ENCODE results near the gene EDEM3. TPM values are rescaled to one million over a fixed set of nuclear protein-coding genes. Genes with fewer than 3 reads are reported as not detected.
"Not testable (repeated sequence)": the region's sequence is repeated elsewhere in the genome, so short reads cannot be mapped to it uniquely, and the experiment has no call there.

EDEM3 gene
- total RNA-seq, 1 experiment from 2014 or later = 14.1 TPM

- Mint-ChIP-seq H3K4me3 (ENCODE audit: unreplicated experiment) (no peak overlapping the region), H3K9me3 (ENCODE audit: unreplicated experiment) (peaks cover 15% of the 10 kb centered on the region), H3K27ac (ENCODE audit: unreplicated experiment) (no peak overlapping the region), H3K4me1 (ENCODE audit: low read depth, unreplicated experiment) (no peaks in the 10 kb centered on the region), H3K36me3 (ENCODE audit: insufficient read depth, unreplicated experiment) (no peaks in the 10 kb centered on the region), H3K27me3 (ENCODE audit: insufficient read depth, unreplicated experiment) (no peaks in the 10 kb centered on the region)
- BruUV-seq (replicated peaks) = no TSS peak
- ChIA-PET CTCF (no interaction called here), POLR2A (no interaction called here)
- H3K9me3 ChIP-seq = peaks cover 13% of the 10 kb centered on the region
- no peak for DNase-seq
- intact Hi-C loops (cut with micrococcal nuclease; ENCODE audit: unreplicated experiment) = no loop called here
- no peaks in the 10 kb centered on the region for H3K27me3 ChIP-seq (replicated peaks; ENCODE audit: control insufficient read depth, insufficient read depth, low read length)
- H3K4me1 ChIP-seq = no peaks in the 10 kb centered on the region; the same call in 1 of the 2 replicates
- TF ChIP-seq, protein P1, sequence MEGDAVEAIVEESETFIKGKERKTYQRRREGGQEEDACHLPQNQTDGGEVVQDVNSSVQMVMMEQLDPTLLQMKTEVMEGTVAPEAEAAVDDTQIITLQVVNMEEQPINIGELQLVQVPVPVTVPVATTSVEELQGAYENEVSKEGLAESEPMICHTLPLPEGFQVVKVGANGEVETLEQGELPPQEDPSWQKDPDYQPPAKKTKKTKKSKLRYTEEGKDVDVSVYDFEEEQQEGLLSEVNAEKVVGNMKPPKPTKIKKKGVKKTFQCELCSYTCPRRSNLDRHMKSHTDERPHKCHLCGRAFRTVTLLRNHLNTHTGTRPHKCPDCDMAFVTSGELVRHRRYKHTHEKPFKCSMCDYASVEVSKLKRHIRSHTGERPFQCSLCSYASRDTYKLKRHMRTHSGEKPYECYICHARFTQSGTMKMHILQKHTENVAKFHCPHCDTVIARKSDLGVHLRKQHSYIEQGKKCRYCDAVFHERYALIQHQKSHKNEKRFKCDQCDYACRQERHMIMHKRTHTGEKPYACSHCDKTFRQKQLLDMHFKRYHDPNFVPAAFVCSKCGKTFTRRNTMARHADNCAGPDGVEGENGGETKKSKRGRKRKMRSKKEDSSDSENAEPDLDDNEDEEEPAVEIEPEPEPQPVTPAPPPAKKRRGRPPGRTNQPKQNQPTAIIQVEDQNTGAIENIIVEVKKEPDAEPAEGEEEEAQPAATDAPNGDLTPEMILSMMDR (IDR thresholded peaks at IDR 0.05; ENCODE audit: insufficient read depth in 1 of 2, low read depth in 1 of 2, low read length in 1 of 2, severe bottlenecking in 1 of 2, unreplicated experiment in 1 of 2) = no peak
- no peak overlapping the region for H3K4me3 ChIP-seq (ENCODE audit: low read depth, low read length)
- no peaks in the 10 kb centered on the region for H3K36me3 ChIP-seq (ENCODE audit: control insufficient read depth, insufficient read depth, low read length)
Observed at GRCh38 chr1:184685116-184685515, 69.5 kb downstream of the EDEM3 start.

- no peak overlapping the region for H3K4me3 Mint-ChIP-seq (ENCODE audit: unreplicated experiment)
- intact Hi-C loops (cut with micrococcal nuclease; ENCODE audit: unreplicated experiment) = no loop called here
- DNase-seq = no peak
- no peaks in the 10 kb centered on the region for H3K27me3 Mint-ChIP-seq (ENCODE audit: insufficient read depth, unreplicated experiment)
- ChIA-PET POLR2A (no interaction called here), CTCF (no interaction called here)
- H3K4me1 Mint-ChIP-seq (ENCODE audit: low read depth, unreplicated experiment) = no peaks in the 10 kb centered on the region
- Histone ChIP-seq H3K4me1 (no peaks in the 10 kb centered on the region; the same call in 1 of the 2 replicates), H3K27me3 (replicated peaks; ENCODE audit: control insufficient read depth, insufficient read depth, low read length) (no peaks in the 10 kb centered on the region), H3K9me3 (peaks cover 18% of the 10 kb centered on the region), H3K36me3 (ENCODE audit: control insufficient read depth, insufficient read depth, low read length) (no peaks in the 10 kb centered on the region), H3K4me3 (ENCODE audit: low read depth, low read length) (no peak overlapping the region)
- TF ChIP-seq, protein P1 (IDR thresholded peaks at IDR 0.05; ENCODE audit: insufficient read depth in 1 of 2, low read depth in 1 of 2, low read length in 1 of 2, severe bottlenecking in 1 of 2, unreplicated experiment in 1 of 2) = no peak
- H3K27ac Mint-ChIP-seq (ENCODE audit: unreplicated experiment) = no peak overlapping the region
- H3K36me3 Mint-ChIP-seq (ENCODE audit: insufficient read depth, unreplicated experiment) = no peaks in the 10 kb centered on the region
- peaks cover 16% of the 10 kb centered on the region for H3K9me3 Mint-ChIP-seq (ENCODE audit: unreplicated experiment)
- no TSS peak for BruUV-seq (replicated peaks)
Observed at GRCh38 chr1:184684285-184685074, 70.2 kb downstream of the EDEM3 start.

- ChIA-PET POLR2A (no interaction called here), CTCF (no interaction called here)
- Histone ChIP-seq H3K27me3 (replicated peaks; ENCODE audit: control insufficient read depth, insufficient read depth, low read length) (no peaks in the 10 kb centered on the region), H3K36me3 (ENCODE audit: control insufficient read depth, insufficient read depth, low read length) (no peaks in the 10 kb centered on the region), H3K9me3 (peaks cover 20% of the 10 kb centered on the region), H3K4me3 (ENCODE audit: low read depth, low read length) (no peak overlapping the region), H3K4me1 (no peaks in the 10 kb centered on the region; the same call in 1 of the 2 replicates)
- H3K36me3 Mint-ChIP-seq (ENCODE audit: insufficient read depth, unreplicated experiment) = no peaks in the 10 kb centered on the region
- peaks cover 16% of the 10 kb centered on the region for H3K9me3 Mint-ChIP-seq (ENCODE audit: unreplicated experiment)
- H3K27me3 Mint-ChIP-seq (ENCODE audit: insufficient read depth, unreplicated experiment) = no peaks in the 10 kb centered on the region
- DNase-seq = no peak
- no peaks in the 10 kb centered on the region for H3K4me1 Mint-ChIP-seq (ENCODE audit: low read depth, unreplicated experiment)
- H3K27ac Mint-ChIP-seq (ENCODE audit: unreplicated experiment) = no peak overlapping the region
- no TSS peak for BruUV-seq (replicated peaks)
- no peak overlapping the region for H3K4me3 Mint-ChIP-seq (ENCODE audit: unreplicated experiment)
- intact Hi-C loops (cut with micrococcal nuclease; ENCODE audit: unreplicated experiment) = no loop called here
- TF ChIP-seq, protein P1 (IDR thresholded peaks at IDR 0.05; ENCODE audit: insufficient read depth in 1 of 2, low read depth in 1 of 2, low read length in 1 of 2, severe bottlenecking in 1 of 2, unreplicated experiment in 1 of 2) = no peak
Observed at GRCh38 chr1:184682956-184683355, 71.7 kb downstream of the EDEM3 start.

- H3K36me3 Mint-ChIP-seq (ENCODE audit: insufficient read depth, unreplicated experiment); H3K36me3 ChIP-seq (ENCODE audit: control insufficient read depth, insufficient read depth, low read length); H3K4me1 Mint-ChIP-seq (ENCODE audit: low read depth, unreplicated experiment); H3K4me3 Mint-ChIP-seq (ENCODE audit: unreplicated experiment); H3K4me1 ChIP-seq; H3K27me3 ChIP-seq (replicated peaks; ENCODE audit: control insufficient read depth, insufficient read depth, low read length); POLR2A ChIA-PET; CTCF ChIA-PET; intact Hi-C loops (cut with micrococcal nuclease; ENCODE audit: unreplicated experiment); H3K4me3 ChIP-seq (ENCODE audit: low read depth, low read length); H3K27me3 Mint-ChIP-seq (ENCODE audit: insufficient read depth, unreplicated experiment); BruUV-seq (replicated peaks); H3K27ac Mint-ChIP-seq (ENCODE audit: unreplicated experiment): not testable (repeated sequence)
- peak; percentile 34 to 57 for DNase-seq
- peaks cover 20% of the 10 kb centered on the region for H3K9me3 ChIP-seq
- peaks cover 16% of the 10 kb centered on the region for H3K9me3 Mint-ChIP-seq (ENCODE audit: unreplicated experiment)
Observed at GRCh38 chr1:184680611-184681225, 73.9 kb downstream of the EDEM3 start.

DNA sequence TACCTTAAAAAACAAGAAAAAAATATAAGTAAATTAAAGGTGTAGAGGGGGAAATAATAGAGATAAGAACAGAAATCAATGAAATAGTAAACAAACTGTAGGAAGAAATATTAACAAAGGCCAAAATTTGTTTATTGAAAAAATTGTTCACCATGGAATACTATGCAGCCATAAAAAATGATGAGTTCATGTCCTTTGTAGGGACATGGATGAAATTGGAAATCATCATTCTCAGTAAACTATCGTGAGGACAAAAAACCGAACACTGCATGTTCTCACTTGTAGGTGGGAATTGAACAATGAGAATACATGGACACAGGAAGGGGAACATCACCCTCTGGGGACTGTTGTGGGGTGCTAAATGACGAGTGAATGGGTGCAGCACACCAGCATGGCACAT, 75.2 kb downstream of the EDEM3 start:
- H3K27me3 Mint-ChIP-seq (ENCODE audit: insufficient read depth, unreplicated experiment); H3K27ac Mint-ChIP-seq (ENCODE audit: unreplicated experiment); H3K36me3 Mint-ChIP-seq (ENCODE audit: insufficient read depth, unreplicated experiment); H3K4me3 ChIP-seq (ENCODE audit: low read depth, low read length); H3K36me3 ChIP-seq (ENCODE audit: control insufficient read depth, insufficient read depth, low read length); CTCF ChIA-PET; BruUV-seq (replicated peaks); DNase-seq; H3K4me1 ChIP-seq; H3K4me1 Mint-ChIP-seq (ENCODE audit: low read depth, unreplicated experiment); intact Hi-C loops (cut with micrococcal nuclease; ENCODE audit: unreplicated experiment); H3K27me3 ChIP-seq (replicated peaks; ENCODE audit: control insufficient read depth, insufficient read depth, low read length); H3K4me3 Mint-ChIP-seq (ENCODE audit: unreplicated experiment); POLR2A ChIA-PET: not testable (repeated sequence)
- H3K9me3 Mint-ChIP-seq (ENCODE audit: unreplicated experiment) = peaks cover 16% of the 10 kb centered on the region
- peaks cover 20% of the 10 kb centered on the region for H3K9me3 ChIP-seq

Measured in Caco-2 (cell line).